IPS-15b (cell line): ENCODE data around the gene ARHGAP42.

Experiments
- H3K27me3 ChIP-seq: one replicate; pipeline ENCODE4 v1.6.1; 2013; ENCODE audit warnings: low read length; ENCODE audit not compliant: control insufficient read depth, insufficient read depth
- H3K36me3 ChIP-seq: one replicate; pipeline ENCODE4 v1.6.1; 2013; ENCODE audit warnings: low read length; ENCODE audit not compliant: control insufficient read depth, insufficient read depth
- H3K4me1 ChIP-seq: one replicate; pipeline ENCODE4 v1.6.1; 2013; ENCODE audit warnings: mild to moderate bottlenecking, low read length; ENCODE audit not compliant: control insufficient read depth, insufficient read depth
- H3K4me3 ChIP-seq: one replicate; pipeline ENCODE4 v1.5.1; 2013; ENCODE audit warnings: low read depth, low read length
- H3K9ac ChIP-seq: one replicate; pipeline ENCODE4 v1.6.1; 2013; ENCODE audit warnings: low read depth, mild to moderate bottlenecking, low read length
- H3K9me3 ChIP-seq: one replicate; pipeline ENCODE4 v1.6.1; 2013; ENCODE audit warnings: mild to moderate bottlenecking, low read length; ENCODE audit not compliant: control insufficient read depth, insufficient read depth

Gene ARHGAP42

GRCh38 chr11:100752371-100753171 is 65.5 kb downstream of the ARHGAP42 start:
- Histone ChIP-seq H3K4me3 (no peak overlapping the region), H3K9me3 (no peaks in the 10 kb centered on the region), H3K27me3 (no peaks in the 10 kb centered on the region), H3K4me1 (peaks cover 28% of the 10 kb centered on the region), H3K36me3 (peaks cover 2% of the 10 kb centered on the region), H3K9ac (no peak overlapping the region)

- Histone ChIP-seq H3K36me3 (peaks cover 2% of the 10 kb centered on the region), H3K9ac (no peak overlapping the region), H3K27me3 (no peaks in the 10 kb centered on the region), H3K4me3 (no peak overlapping the region), H3K9me3 (no peaks in the 10 kb centered on the region), H3K4me1 (peaks cover 26% of the 10 kb centered on the region)
Observed at GRCh38 chr11:100753172-100753543, 66.1 kb downstream of the ARHGAP42 start.

- no peaks in the 10 kb centered on the region for H3K27me3 ChIP-seq
- H3K36me3 ChIP-seq = peaks cover 2% of the 10 kb centered on the region
- H3K9me3 ChIP-seq = no peaks in the 10 kb centered on the region
- no peak overlapping the region for H3K9ac ChIP-seq
- H3K4me3 ChIP-seq = no peak overlapping the region
- H3K4me1 ChIP-seq = peaks cover 24% of the 10 kb centered on the region
Observed at GRCh38 chr11:100753571-100753970, 66.5 kb downstream of the ARHGAP42 start.

GRCh38 chr11:100756559-100756958 is 69.5 kb downstream of the ARHGAP42 start:
- H3K4me3 ChIP-seq = no peak overlapping the region
- no peaks in the 10 kb centered on the region for H3K27me3 ChIP-seq
- no peak overlapping the region for H3K9ac ChIP-seq
- H3K36me3 ChIP-seq = no peaks in the 10 kb centered on the region
- peaks cover 26% of the 10 kb centered on the region for H3K4me1 ChIP-seq
- H3K9me3 ChIP-seq = no peaks in the 10 kb centered on the region

- Histone ChIP-seq H3K27me3 (no peaks in the 10 kb centered on the region), H3K4me3 (no peak overlapping the region), H3K4me1 (peaks cover 24% of the 10 kb centered on the region), H3K36me3 (no peaks in the 10 kb centered on the region), H3K9ac (no peak overlapping the region), H3K9me3 (no peaks in the 10 kb centered on the region)
Observed at GRCh38 chr11:100757646-100758045, 70.6 kb downstream of the ARHGAP42 start.

GRCh38 chr11:100759106-100759505 is 72.0 kb downstream of the ARHGAP42 start:
- Histone ChIP-seq H3K4me3 (no peak overlapping the region), H3K36me3 (no peaks in the 10 kb centered on the region)

GRCh38 chr11:100759856-100760255 is 72.8 kb downstream of the ARHGAP42 start:
- H3K27me3 ChIP-seq = no peaks in the 10 kb centered on the region
- H3K4me1 ChIP-seq = peaks cover 9% of the 10 kb centered on the region
- H3K9me3 ChIP-seq = no peaks in the 10 kb centered on the region
- no peak overlapping the region for H3K4me3 ChIP-seq
- H3K9ac ChIP-seq = no peak overlapping the region
- no peaks in the 10 kb centered on the region for H3K36me3 ChIP-seq

More at GRCh38 chr11:100759106-100759505, 72.0 kb downstream of the ARHGAP42 start:
- Histone ChIP-seq H3K9ac (no peak overlapping the region), H3K9me3 (no peaks in the 10 kb centered on the region), H3K27me3 (no peaks in the 10 kb centered on the region), H3K4me1 (peaks cover 11% of the 10 kb centered on the region)

- Histone ChIP-seq H3K9ac (no peak overlapping the region), H3K4me3 (no peak overlapping the region), H3K27me3 (no peaks in the 10 kb centered on the region), H3K36me3 (no peaks in the 10 kb centered on the region), H3K4me1 (peaks cover 9% of the 10 kb centered on the region), H3K9me3 (no peaks in the 10 kb centered on the region)
Observed at GRCh38 chr11:100760744-100761143, 73.7 kb downstream of the ARHGAP42 start.

GRCh38 chr11:100761841-100762240 is 74.8 kb downstream of the ARHGAP42 start:
- Histone ChIP-seq H3K36me3 (no peaks in the 10 kb centered on the region), H3K9me3 (no peaks in the 10 kb centered on the region), H3K27me3 (no peaks in the 10 kb centered on the region), H3K4me3 (no peak overlapping the region), H3K9ac (no peak overlapping the region), H3K4me1 (peaks cover 6% of the 10 kb centered on the region)

- Histone ChIP-seq H3K9ac (no peak overlapping the region), H3K4me3 (no peak overlapping the region), H3K4me1 (peaks cover 8% of the 10 kb centered on the region), H3K27me3 (no peaks in the 10 kb centered on the region), H3K9me3 (no peaks in the 10 kb centered on the region), H3K36me3 (no peaks in the 10 kb centered on the region)
Observed at GRCh38 chr11:100766764-100767163, 79.7 kb downstream of the ARHGAP42 start.

- Histone ChIP-seq H3K27me3 (no peaks in the 10 kb centered on the region), H3K4me3 (no peak overlapping the region), H3K36me3 (no peaks in the 10 kb centered on the region), H3K9ac (no peak overlapping the region), H3K4me1 (peaks cover 5% of the 10 kb centered on the region), H3K9me3 (no peaks in the 10 kb centered on the region)
Observed at GRCh38 chr11:100769165-100769564, 82.1 kb downstream of the ARHGAP42 start.

GRCh38 chr11:100769617-100770016 is 82.5 kb downstream of the ARHGAP42 start:
- no peak overlapping the region for H3K9ac ChIP-seq

More at GRCh38 chr11:100769617-100770016, 82.5 kb downstream of the ARHGAP42 start:
- Histone ChIP-seq H3K36me3 (no peaks in the 10 kb centered on the region), H3K27me3 (no peaks in the 10 kb centered on the region), H3K4me3 (no peak overlapping the region), H3K4me1 (peaks cover 5% of the 10 kb centered on the region), H3K9me3 (no peaks in the 10 kb centered on the region)
